GM11168 (cell line): ENCODE data around the gene COL6A5.

Experiments used
- in situ Hi-C: fragments of 300-500 bp; cut with MboI; formaldehyde crosslinking; loops from one replicate; pipeline ENCODE4 v1.12.0; 2022; ENCODE audit warnings: low sequenced_read_pairs; ENCODE audit not compliant: unreplicated experiment

The COL6A5 gene

GRCh38 chr3:130509008-130509407 lies 163.5 kb downstream of the COL6A5 start:
- in situ Hi-C loops = no loop called here

GRCh38 chr3:130514681-130515080 lies 169.2 kb downstream of the COL6A5 start:
- in situ Hi-C loops = no loop called here

- in situ Hi-C loops = no loop called here
These were observed 170.3 kb downstream of the COL6A5 start for GRCh38 chr3:130515755-130516154.

GRCh38 chr3:130516645-130517512 lies 171.4 kb downstream of the COL6A5 start, which contains the start of gene COL6A6:
Gene COL6A6 (plus strand): TSS chr3:130517177. CDS start chr3:130560365, 43,188 bp downstream.
- in situ Hi-C loops = no loop called here

GRCh38 chr3:130517602-130518001 lies 172.1 kb downstream of the COL6A5 start:
- in situ Hi-C loops = no loop called here

GRCh38 chr3:130519754-130520153 lies 174.3 kb downstream of the COL6A5 start:
- in situ Hi-C loops = no loop called here

GRCh38 chr3:130522399-130522798 lies 176.9 kb downstream of the COL6A5 start:
- in situ Hi-C loops = no loop called here

GRCh38 chr3:130527426-130527825 lies 182.0 kb downstream of the COL6A5 start:
- in situ Hi-C loops = loop anchor here (25.0 kb wide), 1 partner anchor 390 kb away; no protein-coding TSS in a partner anchor

GRCh38 chr3:130528120-130528519 lies 182.6 kb downstream of the COL6A5 start:
- in situ Hi-C loops = loop anchor here (25.0 kb wide), 1 partner anchor 391 kb away; no protein-coding TSS in a partner anchor

GRCh38 chr3:130529486-130530215 lies 184.2 kb downstream of the COL6A5 start:
- in situ Hi-C loops = loop anchor here (25.0 kb wide), 1 partner anchor 392 kb away; no protein-coding TSS in a partner anchor

- in situ Hi-C loops = loop anchor here (25.0 kb wide), 1 partner anchor 396 kb away; no protein-coding TSS in a partner anchor
These were observed 187.8 kb downstream of the COL6A5 start for GRCh38 chr3:130533247-130533646.
